Breast epithelium (tissue), 3 donors: ENCODE data around the gene AHDC1.

Experiments
- CTCF ChIP-seq, 3 donors: fragments of 450-650 bp; IDR thresholded peaks; one replicate each; pipeline ENCODE4 v1.5.1; 2016 to 2017; ENCODE audit warnings: antibody characterized with exemption in 3 of 3, mild to moderate bottlenecking in 3 of 3, moderate library complexity in 3 of 3
- POLR2AphosphoS5 ChIP-seq, 3 donors: sonication (generic); formaldehyde crosslinking; IDR thresholded peaks; one replicate each; pipeline ENCODE4 v1.6.1; 2017; ENCODE audit warnings: antibody characterized with exemption in 3 of 3

DNA sequence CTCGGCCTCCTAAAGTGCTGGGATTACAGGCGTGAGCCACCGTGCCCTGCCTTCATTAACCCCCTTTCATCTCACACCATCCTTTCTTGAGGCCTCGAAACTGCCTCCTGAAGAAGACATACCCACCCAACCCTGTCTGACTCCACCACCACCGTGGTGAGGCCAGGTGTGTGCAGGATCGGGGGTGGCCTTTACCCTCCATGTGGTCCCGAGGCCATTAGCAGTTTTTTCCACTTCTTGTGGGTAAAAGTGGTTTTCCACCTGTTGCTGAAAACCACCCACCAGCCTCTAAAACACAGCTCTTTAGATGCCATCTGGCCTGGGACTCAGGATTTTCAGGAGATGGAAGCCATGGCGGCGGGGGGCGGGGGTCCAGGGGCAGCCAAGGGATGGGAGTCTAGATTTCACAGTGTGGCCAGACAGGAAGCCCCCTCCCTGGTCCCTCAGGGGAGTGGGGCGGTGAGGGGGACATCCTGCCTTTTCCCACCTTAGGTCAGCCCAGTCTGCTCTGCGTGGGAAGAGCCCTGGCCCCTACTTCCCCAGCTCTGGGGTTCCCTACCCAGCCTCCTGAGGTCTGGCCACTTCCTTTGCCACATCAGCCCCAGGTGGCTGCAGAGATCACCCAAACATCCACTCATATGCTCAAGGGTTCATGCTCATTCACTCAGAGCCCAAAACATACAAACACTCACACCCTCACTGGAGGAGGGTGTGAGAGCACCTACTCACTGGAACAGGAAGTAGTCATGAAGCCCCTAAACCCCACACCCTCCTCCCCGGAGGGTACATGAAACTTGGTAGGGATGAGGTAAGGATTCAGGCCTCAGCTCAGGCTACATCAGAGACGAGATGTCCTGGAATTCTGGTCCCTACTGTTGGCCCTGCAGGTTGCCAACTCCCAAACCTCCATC lies 28.7 kb upstream of the AHDC1 start:
- TF ChIP-seq CTCF (IDR thresholded peaks at IDR 0.05) (no peak), POLR2AphosphoS5 (IDR thresholded peaks at IDR 0.05) (no peak)
